KOPT-K1 (cell line): ENCODE measurements around the gene KANSL1.
"Not testable (repeated sequence)": the region's sequence is repeated elsewhere in the genome, so short reads cannot be mapped to it uniquely, and the experiment has no call there.

Experiments used
- H3K27ac ChIP-seq: fragments of 200-600 bp; sonication (generic); 2 replicates; pipeline ENCODE4 v1.5.1; 2016; ENCODE audit warnings: antibody characterized with exemption, mild to moderate bottlenecking, low read depth, low read length; ENCODE audit not compliant: poor library complexity, severe bottlenecking
- H3K36me3 ChIP-seq: fragments of 200-600 bp; sonication (generic); 2 replicates; pipeline ENCODE4 v1.5.1; 2017; ENCODE audit warnings: antibody characterized with exemption, mild to moderate bottlenecking, low read length, moderate library complexity; ENCODE audit not compliant: insufficient read depth
- H3K9me3 ChIP-seq: fragments of 200-600 bp; sonication (generic); 2 replicates; pipeline ENCODE4 v1.5.1; 2017; ENCODE audit warnings: antibody characterized with exemption, low read length, mild to moderate bottlenecking; ENCODE audit not compliant: insufficient read depth, poor library complexity, severe bottlenecking

KANSL1 gene

DNA sequence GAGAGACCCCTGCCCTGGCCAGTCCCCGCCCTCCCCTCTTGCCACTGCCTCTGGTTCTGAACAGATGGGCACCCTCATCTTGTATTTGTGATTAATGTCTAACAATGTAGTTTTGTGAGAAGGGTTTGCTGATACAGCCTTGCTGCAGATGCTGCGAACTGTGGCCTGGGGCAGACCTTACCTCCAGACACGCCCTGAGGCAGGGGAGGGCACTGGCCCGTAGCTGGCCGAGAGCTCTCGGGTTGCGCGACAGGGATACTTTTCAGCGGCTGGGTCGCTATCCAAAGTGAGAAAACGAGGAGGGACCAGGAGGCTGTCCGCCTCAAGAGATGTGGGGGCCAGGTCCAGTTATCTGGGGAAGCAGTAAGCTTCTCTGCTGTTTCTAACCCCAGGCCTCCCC is 172.2 kb downstream of the KANSL1 start:
- H3K9me3 ChIP-seq: no peaks in the 10 kb centered on the region
- peaks cover 29% of the 10 kb centered on the region for H3K36me3 ChIP-seq
- no peak overlapping the region for H3K27ac ChIP-seq

DNA sequence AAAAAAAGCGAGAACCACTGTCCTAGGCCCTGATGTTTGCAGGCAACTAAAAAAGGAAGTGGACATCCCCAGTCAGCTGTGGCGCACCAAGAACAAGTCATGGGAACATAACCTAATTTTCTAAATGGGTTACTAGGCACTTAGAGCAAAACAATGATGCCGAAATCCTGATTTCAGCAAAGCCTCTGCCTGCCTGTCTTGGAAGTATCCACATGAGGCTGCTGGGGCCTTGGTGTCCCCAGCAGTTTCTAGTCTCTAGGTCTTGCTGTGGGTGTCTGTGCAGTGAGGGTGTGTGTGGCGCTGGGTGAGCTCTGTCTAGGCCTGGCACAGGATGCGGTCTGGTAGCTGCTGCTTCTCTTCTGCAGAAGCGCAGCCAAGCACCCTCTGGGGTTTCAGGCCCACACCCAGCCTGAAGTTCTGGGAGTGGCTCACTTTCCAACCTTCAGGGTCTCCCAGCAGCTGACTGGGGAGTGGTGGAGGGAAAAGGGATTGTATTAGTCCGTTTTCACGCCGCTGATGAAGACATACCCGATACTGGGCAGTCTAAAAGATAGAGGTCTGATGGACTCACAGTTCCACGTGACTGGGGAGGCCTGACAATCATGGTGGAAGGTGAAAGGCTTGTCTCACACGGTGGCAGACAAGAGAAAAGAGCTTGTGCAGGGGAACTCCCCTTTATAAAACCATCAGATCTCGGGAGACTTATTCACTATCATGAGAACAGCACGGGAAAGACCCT is 173.0 kb downstream of the KANSL1 start:
- H3K27ac ChIP-seq: no peak overlapping the region
- H3K36me3 ChIP-seq: peaks cover 21% of the 10 kb centered on the region
- H3K9me3 ChIP-seq: no peaks in the 10 kb centered on the region

DNA sequence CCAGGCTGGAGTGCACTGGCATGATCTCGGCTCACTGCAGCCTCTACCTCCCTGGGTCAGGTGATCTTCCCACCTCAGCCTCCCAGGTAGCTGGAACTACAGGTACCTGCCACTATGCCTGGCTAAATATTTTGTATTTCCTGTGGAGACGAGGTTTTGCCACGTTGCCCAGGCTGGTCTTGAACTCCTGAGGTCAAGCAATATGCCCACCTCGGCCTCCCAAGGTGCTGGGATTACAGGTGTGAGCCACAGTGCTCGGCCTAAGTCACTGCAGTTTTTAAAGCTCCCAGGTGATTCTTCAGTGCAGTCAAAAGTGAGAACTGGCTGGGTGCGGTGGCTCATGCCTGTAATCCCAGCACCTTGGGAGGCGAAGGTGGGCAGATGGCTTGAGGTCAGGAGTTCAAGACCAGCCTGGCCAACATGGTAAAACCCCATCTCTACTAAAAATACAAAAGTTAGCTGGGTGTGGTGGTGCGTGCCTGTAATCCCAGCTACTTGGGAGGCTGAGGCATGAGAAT is 173.8 kb downstream of the KANSL1 start:
- H3K27ac ChIP-seq, H3K9me3 ChIP-seq: not testable (repeated sequence)

DNA sequence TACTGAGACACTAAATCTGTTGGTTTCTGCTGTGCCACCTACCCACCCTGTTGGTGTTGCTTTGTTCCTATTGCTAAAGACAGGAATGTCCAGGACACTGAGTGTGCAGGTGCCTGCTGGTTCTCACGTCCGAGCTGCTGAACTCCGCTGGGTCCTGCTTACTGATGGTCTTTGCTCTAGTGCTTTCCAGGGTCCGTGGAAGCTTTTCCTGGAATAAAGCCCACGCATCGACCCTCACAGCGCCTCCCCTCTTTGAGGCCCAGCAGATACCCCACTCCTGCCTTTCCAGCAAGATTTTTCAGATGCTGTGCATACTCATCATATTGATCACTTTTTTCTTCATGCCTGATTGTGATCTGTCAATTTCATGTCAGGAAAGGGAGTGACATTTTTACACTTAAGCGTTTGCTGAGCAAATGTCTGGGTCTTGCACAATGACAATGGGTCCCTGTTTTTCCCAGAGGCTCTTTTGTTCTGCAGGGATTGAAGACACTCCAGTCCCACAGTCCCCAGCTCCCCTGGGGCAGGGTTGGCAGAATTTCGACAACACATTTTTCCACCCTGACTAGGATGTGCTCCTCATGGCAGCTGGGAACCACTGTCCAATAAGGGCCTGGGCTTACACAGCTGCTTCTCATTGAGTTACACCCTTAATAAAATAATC is 179.6 kb downstream of the KANSL1 start:
- no peaks in the 10 kb centered on the region for H3K9me3 ChIP-seq
- H3K27ac ChIP-seq: no peak overlapping the region
- no peaks in the 10 kb centered on the region for H3K36me3 ChIP-seq

More for the DNA sequence above, 173.8 kb downstream of the KANSL1 start:
- peaks cover 18% of the 10 kb centered on the region for H3K36me3 ChIP-seq

DNA sequence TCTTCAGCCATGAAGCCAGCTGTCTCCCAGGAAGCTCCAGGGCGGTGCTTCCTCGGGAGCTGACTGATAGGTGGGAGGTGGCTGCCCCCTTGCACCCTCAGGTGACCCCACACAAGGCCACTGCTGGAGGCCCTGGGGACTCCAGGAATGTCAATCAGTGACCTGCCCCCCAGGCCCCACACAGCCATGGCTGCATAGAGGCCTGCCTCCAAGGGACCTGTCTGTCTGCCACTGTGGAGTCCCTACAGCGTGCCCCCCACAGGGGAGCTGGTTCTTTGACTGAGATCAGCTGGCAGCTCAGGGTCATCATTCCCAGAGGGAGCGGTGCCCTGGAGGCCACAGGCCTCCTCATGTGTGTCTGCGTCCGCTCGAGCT is 180.1 kb downstream of the KANSL1 start:
- Histone ChIP-seq H3K27ac (no peak overlapping the region), H3K9me3 (no peaks in the 10 kb centered on the region), H3K36me3 (no peaks in the 10 kb centered on the region)

DNA sequence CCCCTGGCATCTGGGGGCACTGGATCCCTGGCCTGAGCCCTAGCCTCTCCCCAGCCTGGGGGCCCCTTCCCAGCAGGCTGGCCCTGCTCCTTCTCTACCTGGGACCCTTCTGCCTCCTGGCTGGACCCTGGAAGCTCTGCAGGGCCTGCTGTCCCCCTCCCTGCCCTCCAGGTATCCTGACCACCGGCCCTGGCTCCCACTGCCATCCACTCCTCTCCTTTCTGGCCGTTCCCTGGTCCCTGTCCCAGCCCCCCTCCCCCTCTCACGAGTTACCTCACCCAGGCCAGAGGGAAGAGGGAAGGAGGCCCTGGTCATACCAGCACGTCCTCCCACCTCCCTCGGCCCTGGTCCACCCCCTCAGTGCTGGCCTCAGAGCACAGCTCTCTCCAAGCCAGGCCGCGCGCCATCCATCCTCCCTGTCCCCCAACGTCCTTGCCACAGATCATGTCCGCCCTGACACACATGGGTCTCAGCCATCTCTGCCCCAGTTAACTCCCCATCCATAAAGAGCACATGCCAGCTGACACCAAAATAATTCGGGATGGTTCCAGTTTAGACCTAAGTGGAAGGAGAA is 180.6 kb downstream of the KANSL1 start:
- Histone ChIP-seq H3K9me3 (no peaks in the 10 kb centered on the region), H3K27ac (no peak overlapping the region), H3K36me3 (no peaks in the 10 kb centered on the region)

DNA sequence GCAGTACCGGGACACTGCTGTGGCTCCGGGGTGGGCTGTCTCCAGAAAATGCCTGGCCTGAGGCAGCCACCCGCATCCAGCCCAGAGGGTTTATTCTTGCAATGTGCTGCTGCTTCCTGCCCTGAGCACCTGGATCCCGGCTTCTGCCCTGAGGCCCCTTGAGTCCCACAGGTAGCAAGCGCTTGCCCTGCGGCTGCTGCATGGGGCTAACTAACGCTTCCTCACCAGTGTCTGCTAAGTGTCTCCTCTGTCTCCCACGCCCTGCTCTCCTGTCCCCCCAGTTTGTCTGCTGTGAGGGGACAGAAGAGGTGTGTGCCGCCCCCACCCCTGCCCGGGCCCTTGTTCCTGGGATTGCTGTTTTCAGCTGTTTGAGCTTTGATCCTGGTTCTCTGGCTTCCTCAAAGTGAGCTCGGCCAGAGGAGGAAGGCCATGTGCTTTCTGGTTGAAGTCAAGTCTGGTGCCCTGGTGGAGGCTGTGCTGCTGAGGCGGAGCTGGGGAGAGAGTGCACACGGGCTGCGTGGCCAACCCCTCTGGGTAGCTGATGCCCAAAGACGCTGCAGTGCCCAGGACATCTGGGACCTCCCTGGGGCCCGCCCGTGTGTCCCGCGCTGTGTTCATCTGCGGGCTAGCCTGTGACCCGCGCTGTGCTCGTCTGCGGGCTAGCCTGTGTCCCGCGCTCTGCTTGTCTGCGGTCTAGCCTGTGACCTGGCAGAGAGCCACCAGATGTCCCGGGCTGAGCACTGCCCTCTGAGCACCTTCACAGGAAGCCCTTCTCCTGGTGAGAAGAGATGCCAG is 181.3 kb downstream of the KANSL1 start:
- Histone ChIP-seq H3K36me3 (no peaks in the 10 kb centered on the region), H3K9me3 (no peaks in the 10 kb centered on the region), H3K27ac (no peak overlapping the region)

DNA sequence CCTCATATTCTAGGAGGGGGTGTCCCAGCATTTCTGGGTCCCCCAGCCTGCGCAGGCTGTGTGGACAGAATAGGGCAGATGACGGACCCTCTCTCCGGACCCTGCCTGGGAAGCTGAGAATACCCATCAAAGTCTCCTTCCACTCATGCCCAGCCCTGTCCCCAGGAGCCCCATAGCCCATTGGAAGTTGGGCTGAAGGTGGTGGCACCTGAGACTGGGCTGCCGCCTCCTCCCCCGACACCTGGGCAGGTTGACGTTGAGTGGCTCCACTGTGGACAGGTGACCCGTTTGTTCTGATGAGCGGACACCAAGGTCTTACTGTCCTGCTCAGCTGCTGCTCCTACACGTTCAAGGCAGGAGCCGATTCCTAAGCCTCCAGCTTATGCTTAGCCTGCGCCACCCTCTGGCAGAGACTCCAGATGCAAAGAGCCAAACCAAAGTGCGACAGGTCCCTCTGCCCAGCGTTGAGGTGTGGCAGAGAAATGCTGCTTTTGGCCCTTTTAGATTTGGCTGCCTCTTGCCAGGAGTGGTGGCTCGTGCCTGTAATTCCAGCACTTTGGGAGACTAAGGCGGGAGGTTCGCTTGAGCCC is 182.5 kb downstream of the KANSL1 start:
- Histone ChIP-seq H3K9me3 (no peaks in the 10 kb centered on the region), H3K36me3 (no peaks in the 10 kb centered on the region), H3K27ac (no peak overlapping the region)

DNA sequence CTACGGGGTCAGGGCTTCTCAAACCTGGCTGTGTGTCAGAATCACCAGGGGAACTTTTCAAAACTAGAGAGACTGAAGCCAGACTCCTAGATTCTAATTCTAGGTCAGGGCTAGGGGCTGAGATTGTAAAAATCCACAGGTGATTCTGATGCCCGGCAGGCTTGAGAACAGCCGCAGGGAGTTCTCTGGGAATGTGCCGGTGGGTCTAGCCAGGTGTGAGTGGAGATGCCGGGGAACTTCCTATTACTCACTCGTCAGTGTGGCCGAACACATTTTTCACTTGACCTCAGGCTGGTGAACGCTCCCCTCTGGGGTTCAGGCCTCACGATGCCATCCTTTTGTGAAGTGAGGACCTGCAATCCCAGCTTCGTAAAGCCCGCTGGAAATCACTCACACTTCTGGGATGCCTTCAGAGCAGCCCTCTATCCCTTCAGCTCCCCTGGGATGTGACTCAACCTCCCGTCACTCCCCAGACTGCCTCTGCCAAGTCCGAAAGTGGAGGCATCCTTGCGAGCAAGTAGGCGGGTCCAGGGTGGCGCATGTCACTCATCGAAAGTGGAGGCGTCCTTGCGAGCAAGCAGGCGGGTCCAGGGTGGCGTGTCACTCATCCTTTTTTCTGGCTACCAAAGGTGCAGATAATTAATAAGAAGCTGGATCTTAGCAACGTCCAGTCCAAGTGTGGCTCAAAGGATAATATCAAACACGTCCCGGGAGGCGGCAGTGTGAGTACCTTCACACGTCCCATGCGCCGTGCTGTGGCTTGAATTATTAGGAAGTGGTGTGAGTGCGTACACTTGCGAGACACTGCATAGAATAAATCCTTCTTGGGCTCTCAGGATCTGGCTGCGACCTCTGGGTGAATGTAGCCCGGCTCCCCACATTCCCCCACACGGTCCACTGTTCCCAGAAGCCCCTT is 183.3 kb downstream of the KANSL1 start:
- Histone ChIP-seq H3K36me3 (no peaks in the 10 kb centered on the region), H3K9me3 (no peaks in the 10 kb centered on the region), H3K27ac (no peak overlapping the region)

DNA sequence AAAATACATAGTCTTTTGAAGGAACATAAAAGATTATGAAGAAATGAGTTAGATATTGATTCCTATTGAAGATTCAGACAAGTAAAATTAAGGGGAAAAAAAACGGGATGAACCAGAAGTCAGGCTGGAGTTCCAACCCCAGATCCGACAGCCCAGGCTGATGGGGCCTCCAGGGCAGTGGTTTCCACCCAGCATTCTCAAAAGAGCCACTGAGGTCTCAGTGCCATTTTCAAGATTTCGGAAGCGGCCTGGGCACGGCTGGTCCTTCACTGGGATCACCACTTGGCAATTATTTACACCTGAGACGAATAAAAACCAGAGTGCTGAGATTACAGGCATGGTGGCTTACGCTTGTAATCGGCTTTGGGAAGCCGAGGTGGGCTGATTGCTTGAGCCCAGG is 184.6 kb downstream of the KANSL1 start:
- H3K36me3 ChIP-seq: no peaks in the 10 kb centered on the region
- H3K27ac ChIP-seq: no peak overlapping the region
- no peaks in the 10 kb centered on the region for H3K9me3 ChIP-seq

DNA sequence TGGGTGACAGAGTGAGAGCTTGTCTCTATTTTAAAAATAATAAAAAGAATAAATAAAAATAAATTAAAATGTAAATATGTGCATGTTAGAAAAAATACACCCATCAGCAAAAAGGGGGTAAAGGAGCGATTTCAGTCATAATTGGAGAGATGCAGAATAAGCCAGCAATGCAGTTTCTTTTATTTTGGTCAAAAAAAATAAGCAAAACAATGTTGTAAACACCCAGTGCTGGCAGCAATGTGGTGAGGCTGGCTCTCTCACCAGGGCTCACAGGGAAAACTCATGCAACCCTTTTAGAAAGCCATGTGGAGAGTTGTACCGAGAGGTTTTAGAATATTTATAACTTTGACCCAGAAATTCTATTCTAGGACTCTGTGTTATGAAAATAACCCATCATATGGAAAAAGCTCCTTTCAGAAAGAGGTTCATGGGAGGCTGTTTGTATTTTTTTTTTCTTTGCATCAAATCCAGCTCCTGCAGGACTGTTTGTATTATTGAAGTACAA is 185.7 kb downstream of the KANSL1 start:
- Histone ChIP-seq H3K27ac (no peak overlapping the region), H3K9me3 (no peaks in the 10 kb centered on the region), H3K36me3 (no peaks in the 10 kb centered on the region)

DNA sequence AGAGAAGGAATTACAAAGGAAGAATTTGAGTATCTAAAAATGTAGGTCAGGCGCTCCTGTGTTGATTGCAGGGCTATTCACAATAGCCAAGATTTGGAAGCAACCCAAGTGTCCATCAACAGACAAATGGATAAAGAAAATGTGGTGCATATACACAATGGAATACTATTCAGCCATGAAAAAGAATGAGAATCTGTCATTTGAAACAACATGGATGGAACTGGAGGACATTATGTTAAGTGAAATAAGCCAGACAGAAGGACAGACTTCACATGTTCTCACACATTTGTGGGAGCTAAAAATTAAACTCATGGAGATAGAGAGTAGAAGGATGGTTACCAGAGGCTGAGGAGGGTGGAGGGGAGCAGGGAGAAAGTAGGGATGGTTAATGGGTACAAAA is 187.1 kb downstream of the KANSL1 start:
- H3K9me3 ChIP-seq, H3K36me3 ChIP-seq, H3K27ac ChIP-seq: not testable (repeated sequence)

DNA sequence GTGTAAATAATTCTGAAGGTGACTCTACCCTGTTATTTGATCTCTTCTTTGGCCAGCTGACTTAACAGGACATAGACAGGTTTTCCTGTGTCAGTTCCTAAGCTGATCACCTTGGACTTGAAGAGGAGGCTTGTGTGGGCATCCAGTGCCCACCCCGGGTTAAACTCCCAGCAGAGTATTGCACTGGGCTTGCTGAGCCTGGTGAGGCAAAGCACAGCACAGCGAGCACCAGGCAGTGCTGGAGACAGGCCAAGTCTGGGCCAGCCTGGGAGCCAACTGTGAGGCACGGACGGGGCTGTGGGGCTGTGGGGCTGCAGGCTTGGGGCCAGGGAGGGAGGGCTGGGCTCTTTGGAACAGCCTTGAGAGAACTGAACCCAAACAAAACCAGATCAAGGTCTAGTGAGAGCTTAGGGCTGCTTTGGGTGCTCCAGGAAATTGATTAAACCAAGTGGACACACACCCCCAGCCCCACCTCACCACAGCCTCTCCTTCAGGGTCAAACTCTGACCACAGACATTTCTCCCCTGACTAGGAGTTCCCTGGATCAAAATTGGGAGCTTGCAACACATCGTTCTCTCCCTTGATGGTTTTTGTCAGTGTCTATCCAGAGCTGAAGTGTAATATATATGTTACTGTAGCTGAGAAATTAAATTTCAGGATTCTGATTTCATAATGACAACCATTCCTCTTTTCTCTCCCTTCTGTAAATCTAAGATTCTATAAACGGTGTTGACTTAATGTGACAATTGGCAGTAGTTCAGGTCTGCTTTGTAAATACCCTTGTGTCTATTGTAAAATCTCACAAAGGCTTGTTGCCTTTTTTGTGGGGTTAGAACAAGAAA is 189.1 kb downstream of the KANSL1 start:
- Histone ChIP-seq H3K36me3 (no peaks in the 10 kb centered on the region), H3K9me3 (no peaks in the 10 kb centered on the region), H3K27ac (no peak overlapping the region)
